GM12878 (cell line): Measurements from ENCODE around the gene ZDHHC14.

Experiments used
- DPF2 ChIP-seq: fragments of 450-650 bp; IDR thresholded peaks from 2 replicates; pipeline ENCODE4 v1.6.1; 2017; ENCODE audit warnings: mild to moderate bottlenecking
- ETV6 ChIP-seq, 2 experiments: fragments of 450-650 bp in 1 of 2; IDR thresholded peaks in 1 of 2; conservative IDR thresholded peaks in 1 of 2; 2 replicates each; pipeline ENCODE4 v1.6.1; 2014; ENCODE audit warnings: antibody characterized with exemption in 1 of 2, borderline replicate concordance in 1 of 2, low read depth in 1 of 2, mild to moderate bottlenecking in 1 of 2, moderate library complexity in 1 of 2
- FOXK2 ChIP-seq: fragments of 450-650 bp; IDR thresholded peaks from 2 replicates; pipeline ENCODE4 v1.6.1; 2017; ENCODE audit warnings: mild to moderate bottlenecking, moderate library complexity
- JUND ChIP-seq: IDR thresholded peaks from 2 replicates; pipeline ENCODE4 v1.6.1; 2012; ENCODE audit warnings: low read depth, mild to moderate bottlenecking, low read length, improper control_type of control experiment, moderate library complexity
- KAT2A ChIP-seq: conservative IDR thresholded peaks from 2 replicates; pipeline ENCODE4 v1.6.1; 2011; ENCODE audit warnings: low read depth, low read length; ENCODE audit not compliant: control insufficient read depth
- MXI1 ChIP-seq: fragments of 150-350 bp; IDR thresholded peaks from 2 replicates; pipeline ENCODE4 v1.6.1; 2011; ENCODE audit warnings: low read depth, mild to moderate bottlenecking, inconsistent platforms, low read length, improper control_type of control experiment
- MYC ChIP-seq: IDR thresholded peaks from 2 replicates; pipeline ENCODE4 v1.6.1; 2011; ENCODE audit warnings: mild to moderate bottlenecking, low read length, moderate library complexity, inconsistent platforms; ENCODE audit not compliant: insufficient read depth, insufficient replicate concordance, insufficient read length, severe bottlenecking
- NRF1 ChIP-seq: conservative IDR thresholded peaks from 2 replicates; pipeline ENCODE4 v1.6.1; 2011; ENCODE audit warnings: mild to moderate bottlenecking, low read depth, low read length, improper control_type of control experiment
- POLR2A ChIP-seq: IDR thresholded peaks from 2 replicates; pipeline ENCODE4 v1.6.1; 2011; ENCODE audit warnings: low read depth, mild to moderate bottlenecking, low read length
- TAF1 ChIP-seq: IDR thresholded peaks from 2 replicates; pipeline ENCODE4 v1.6.1; 2011; ENCODE audit warnings: mild to moderate bottlenecking, low read depth, low read length, borderline replicate concordance
- YY1 ChIP-seq: IDR thresholded peaks from 2 replicates; pipeline ENCODE4 v1.6.1; 2011; ENCODE audit warnings: low read depth, mild to moderate bottlenecking, low read length
- ZNF207 ChIP-seq: fragments of 450-650 bp; IDR thresholded peaks from 2 replicates; pipeline ENCODE4 v1.6.1; 2014; ENCODE audit warnings: antibody characterized with exemption, mild to moderate bottlenecking, borderline replicate concordance
- ZNF274 ChIP-seq: IDR thresholded peaks from one replicate; pipeline ENCODE4 v1.8.0; 2011; ENCODE audit not compliant: insufficient read length, insufficient read depth
- TF ChIP-seq, protein P1 (sequence below), 3 experiments: IDR thresholded peaks in 2 of 3; conservative IDR thresholded peaks in 1 of 3; 2 replicates each; pipeline ENCODE4 v1.5.1; 2011; ENCODE audit warnings: low read depth in 3 of 3, low read length in 3 of 3, mild to moderate bottlenecking in 3 of 3, control low read depth in 2 of 3, moderate library complexity in 2 of 3, inconsistent platforms in 1 of 3, mixed read lengths in 1 of 3; ENCODE audit not compliant: control insufficient read depth in 2 of 3, insufficient read depth in 1 of 3; ENCODE audit errors: extremely low read depth in 1 of 3

DNA sequence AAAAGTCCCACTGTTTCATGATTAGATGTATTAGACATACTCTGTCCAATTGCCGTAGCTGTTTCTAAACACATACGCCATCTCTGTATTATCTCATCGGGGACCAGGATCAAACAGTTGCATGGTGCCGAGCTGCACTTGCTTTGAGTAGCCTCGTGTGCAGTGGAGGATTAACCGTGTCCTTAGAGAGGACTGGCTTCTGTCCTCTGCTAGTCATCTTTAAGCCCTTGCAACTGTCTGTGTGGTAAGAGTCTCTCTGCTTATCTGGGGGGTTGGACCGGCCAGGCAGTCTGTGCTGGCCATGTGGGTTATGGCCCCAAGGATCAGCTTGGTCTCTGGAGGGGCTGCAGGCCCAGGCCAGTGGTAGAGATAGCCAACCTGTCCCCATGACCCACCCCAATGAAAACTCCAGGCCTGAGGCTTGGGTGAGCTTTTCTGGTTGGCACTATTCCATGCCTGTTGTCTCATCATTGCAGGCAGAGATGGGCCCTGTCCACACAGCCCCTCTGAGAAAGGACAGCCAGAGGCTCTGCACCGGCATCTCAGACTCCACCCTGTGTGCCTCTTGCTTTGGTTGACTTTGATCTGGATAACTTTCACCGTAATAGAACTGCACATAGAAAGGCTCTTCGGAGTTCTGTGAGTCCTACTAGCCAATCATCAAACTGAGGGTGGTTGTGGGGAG, 304.7 kb downstream of the ZDHHC14 start:
- no peak for TF ChIP-seq ZNF274
- TF ChIP-seq JUND: no peak
- TF ChIP-seq MXI1: no peak
- no peak for TF ChIP-seq KAT2A
- no peak for TF ChIP-seq NRF1
- TF ChIP-seq POLR2A: no peak
- TF ChIP-seq, protein P1, sequence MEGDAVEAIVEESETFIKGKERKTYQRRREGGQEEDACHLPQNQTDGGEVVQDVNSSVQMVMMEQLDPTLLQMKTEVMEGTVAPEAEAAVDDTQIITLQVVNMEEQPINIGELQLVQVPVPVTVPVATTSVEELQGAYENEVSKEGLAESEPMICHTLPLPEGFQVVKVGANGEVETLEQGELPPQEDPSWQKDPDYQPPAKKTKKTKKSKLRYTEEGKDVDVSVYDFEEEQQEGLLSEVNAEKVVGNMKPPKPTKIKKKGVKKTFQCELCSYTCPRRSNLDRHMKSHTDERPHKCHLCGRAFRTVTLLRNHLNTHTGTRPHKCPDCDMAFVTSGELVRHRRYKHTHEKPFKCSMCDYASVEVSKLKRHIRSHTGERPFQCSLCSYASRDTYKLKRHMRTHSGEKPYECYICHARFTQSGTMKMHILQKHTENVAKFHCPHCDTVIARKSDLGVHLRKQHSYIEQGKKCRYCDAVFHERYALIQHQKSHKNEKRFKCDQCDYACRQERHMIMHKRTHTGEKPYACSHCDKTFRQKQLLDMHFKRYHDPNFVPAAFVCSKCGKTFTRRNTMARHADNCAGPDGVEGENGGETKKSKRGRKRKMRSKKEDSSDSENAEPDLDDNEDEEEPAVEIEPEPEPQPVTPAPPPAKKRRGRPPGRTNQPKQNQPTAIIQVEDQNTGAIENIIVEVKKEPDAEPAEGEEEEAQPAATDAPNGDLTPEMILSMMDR (IDR thresholded peaks at IDR 0.05 in 2 of 3, conservative IDR thresholded peaks at IDR 0.05 in 1 of 3; ENCODE audit: control insufficient read depth in 2 of 3, extremely low read depth in 1 of 3, insufficient read depth in 1 of 3, low read depth in 3 of 3, low read length in 3 of 3): no peak
- TF ChIP-seq DPF2: no peak
- TF ChIP-seq ETV6 (conservative IDR thresholded peaks at IDR 0.05 in 1 of 2, IDR thresholded peaks at IDR 0.05 in 1 of 2; ENCODE audit: borderline replicate concordance in 1 of 2, low read depth in 1 of 2): no peak
- no peak for TF ChIP-seq ZNF207
- no peak for TF ChIP-seq MYC
- no peak for TF ChIP-seq TAF1
- no peak for TF ChIP-seq FOXK2
- no peak for TF ChIP-seq YY1
